GM21390 (cell line): ENCODE results near the gene CCDC185.
"Not testable (repeated sequence)": the region's sequence is repeated elsewhere in the genome, so short reads cannot be mapped to it uniquely, and the experiment has no call there.

Experiments
- ATAC-seq: cut with Tn5 transposase; IDR thresholded peaks from one replicate; pipeline ENCODE4 v1.9.1; 2021; ENCODE audit not compliant: unreplicated experiment

CCDC185 gene

DNA sequence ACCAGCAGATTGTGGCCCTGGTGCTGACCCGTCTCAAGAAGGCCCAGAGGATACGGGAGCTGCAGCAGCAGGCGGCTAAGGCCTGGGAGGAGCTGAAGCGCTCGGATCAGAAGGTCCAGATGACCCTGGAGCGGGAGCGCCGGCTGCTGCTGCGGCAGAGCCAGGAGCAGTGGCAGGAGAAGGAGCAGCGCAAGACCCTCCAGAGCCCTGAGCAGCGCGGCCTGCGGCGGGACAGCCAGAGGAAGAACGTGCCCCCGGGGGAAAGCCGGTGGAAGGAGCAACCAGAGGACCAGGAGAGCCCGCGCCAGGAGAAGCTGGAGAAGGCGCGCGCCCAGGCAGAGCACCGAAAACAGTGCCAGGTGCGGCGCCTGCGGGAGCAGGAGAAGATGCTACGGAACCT, 1.0 kb downstream of the CCDC185 start:
- ATAC-seq = no peak

DNA sequence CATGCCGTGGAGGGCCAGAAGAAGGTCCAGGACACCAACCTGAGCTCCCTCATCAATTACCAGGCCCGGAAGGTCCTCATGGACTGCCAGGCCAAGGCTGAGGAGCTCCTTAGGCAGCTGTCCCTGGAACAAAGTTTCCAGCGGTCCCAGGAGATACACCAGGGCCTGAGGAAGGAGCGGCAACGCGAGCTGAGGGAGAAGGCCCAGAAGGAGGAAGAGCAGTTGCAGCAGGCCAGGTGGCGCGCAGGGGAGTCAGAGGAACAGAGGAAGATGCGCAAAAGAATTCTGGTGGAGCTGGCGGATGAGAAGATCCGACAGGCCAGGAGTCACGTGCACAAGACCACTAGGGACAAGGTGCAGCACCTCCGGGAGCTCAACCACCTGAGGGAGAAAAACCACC, 1.5 kb downstream of the CCDC185 start:
- no peak for ATAC-seq

DNA sequence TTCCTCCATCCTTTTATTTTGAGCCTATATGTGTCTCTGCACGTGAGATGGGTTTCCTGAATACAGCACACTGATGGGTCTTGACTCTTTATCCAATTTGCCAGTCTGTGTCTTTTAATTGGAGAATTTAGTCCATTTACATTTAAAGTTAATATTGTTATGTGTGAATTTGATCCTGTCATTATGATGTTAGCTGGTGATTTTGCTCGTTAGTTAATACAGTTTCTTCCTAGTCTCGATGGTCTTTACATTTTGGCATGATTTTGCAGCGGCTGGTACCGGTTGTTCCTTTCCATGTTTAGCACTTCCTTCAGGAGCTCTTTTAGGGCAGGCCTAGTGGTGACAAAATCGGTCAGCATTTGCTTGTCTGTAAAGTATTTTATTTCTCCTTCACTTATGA, 6.2 kb downstream of the CCDC185 start:
- not testable (repeated sequence) for ATAC-seq

DNA sequence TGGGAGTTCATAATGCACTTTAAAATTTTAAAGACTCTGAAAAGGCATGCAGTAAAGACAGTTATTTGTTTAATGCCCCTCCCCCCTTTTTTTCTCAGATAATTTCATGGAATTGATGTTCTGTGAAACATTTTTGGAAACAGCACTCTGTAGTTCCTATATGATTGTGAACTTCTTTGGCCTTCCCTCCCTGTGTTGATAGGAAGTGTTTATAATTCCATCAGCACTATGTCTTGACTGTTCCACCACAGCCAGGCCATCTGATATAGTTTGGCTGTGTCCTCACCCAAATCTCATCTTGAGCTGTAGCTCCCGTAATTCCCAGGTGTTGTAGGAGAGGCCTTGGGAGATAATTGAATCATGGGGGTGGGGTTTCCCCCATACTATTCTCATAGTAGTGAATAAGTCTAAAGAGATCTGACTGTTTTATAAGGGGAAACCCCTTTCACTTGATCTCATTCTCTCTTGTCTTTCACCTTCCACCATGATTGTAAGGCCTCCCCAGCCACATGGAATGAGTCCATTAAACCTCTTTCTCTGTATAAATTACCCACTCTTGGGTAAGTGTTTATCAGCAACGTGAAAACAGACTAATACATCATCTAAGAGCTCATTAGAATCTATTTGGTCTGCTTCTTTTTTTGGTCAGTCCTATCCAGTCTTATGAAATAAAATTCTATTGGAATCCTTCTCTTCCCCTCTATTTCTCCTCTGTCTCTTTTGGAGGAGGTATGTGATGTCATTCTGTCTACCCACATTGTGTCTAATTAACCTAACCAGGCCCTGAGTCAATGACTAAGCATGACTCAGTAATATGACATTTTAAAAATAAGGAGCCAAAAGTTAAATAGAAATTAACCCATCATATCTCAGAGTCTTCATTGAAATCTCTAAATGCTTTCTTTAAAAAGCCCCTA, 8.9 kb downstream of the CCDC185 start:
- ATAC-seq = no peak

DNA sequence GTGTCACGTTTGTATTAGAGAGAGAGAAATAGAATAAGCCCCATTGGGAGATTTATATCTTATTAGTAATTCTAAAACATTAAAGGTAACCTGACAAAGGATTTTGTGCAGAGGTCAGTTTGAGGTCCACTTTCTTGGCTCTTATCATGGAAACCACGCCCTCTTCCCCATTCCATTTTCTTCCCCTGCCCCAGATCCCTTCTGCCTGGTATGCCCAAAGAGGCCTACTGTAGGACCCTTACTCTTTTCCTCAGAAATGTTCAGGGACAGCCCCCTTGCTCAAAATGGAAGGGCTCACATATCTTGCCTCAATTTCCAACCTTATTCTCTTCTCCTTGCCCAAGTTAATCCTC, 9.6 kb downstream of the CCDC185 start:
- ATAC-seq = no peak

DNA sequence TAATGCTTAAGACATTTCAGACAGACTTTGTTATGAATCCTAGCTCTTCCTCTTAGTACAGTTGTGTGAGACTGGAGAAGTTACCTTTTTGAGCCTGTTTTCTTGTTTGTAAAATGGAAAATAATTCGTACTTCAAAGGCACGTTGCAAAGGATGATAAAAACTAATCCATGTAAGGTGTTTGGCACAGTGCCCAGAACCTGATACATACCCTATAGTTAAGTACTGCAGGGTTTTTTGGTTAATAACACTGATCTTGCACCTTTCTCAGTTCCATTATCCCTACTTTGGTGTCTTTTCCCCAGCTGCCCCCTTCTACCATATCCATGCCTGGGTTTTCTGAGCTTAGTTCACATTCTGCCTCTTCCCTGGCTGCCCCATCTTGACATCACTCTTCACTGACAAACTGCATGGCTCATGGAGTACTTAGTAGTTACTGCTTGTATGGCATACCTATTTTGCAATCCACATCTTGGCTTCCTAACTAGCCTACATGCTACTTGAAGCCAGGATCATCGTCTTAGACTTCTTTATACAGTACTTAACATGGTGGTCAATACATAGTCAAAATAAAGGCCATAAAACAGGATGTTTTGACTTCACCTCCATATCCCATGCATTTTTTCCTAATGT, 10.1 kb downstream of the CCDC185 start:
- no peak for ATAC-seq

DNA sequence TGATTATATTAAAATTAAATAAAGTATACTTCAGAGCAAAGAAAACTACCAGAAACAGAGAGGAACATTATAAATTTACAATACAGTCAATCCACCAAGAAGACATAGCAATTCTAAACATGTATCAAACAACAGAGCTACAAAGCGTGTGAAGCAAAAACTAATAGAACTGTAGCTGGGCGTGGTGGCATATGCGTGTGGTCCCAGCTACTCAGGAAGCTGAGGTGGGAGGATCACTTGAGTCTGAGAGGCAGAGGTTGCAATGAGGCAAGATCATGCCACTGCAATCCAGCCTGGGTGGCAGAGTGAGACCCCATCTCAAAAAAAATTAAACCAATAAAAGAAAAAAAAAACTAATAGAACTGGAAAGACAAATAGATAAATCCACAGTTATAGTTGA, 12.3 kb downstream of the CCDC185 start:
- ATAC-seq = no peak

DNA sequence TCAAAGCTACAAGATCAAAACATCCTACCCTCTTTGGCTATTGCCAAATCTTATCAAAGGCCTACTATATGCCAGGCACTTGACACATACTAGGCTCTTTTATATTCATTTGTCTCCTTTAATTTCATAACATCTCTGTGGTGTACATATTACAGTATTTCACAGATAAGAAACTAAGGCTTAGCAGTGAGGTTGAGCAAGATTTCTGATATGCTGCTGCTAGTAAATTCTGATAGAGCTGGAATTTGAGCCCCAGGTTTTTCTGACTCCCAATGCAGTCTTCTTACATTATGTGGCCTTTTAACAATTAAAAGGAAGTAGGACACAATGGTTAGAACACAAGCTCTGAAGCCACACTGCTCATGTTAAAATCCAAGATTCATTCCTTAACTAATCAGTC, 16.8 kb downstream of the CCDC185 start:
- no peak for ATAC-seq

DNA sequence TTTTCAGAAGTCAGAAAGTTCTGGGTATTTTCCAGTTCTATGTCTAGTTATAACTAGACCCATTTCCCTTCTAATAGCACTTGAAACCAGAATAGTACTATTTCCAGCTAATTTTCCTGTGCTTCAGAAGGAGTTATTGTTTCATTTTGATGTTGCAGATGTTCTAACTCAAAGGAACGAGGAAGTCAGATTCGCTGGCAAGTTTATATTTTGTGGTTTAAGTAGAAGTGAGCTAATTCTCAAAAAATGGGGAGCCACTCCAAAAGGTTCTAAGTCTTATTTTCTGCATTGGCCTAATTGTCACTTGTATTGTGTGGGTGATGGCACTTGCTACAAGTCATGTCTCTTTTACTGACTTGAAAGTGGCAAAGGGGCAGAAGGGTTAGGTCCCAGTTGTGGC, 18.1 kb downstream of the CCDC185 start:
- no peak for ATAC-seq

DNA sequence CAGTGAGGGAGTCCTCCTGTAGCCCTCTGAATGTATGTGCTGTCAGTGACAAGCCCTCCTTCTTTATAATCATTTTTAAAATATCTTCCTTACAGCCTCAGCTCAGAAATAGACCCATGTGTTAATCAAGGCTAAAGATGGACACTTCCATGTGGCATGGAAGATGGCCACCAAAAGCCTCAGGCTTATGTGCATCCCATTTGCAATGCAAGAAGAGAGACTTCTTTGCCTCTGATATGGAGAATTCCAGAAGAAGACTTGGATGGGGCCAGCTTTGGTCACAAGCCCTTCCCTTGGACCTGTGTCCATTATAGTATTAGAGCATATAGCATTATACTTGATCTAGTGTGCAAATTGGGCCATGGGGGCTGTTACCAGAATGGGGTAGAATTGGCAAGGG, 18.5 kb downstream of the CCDC185 start:
- ATAC-seq = no peak

DNA sequence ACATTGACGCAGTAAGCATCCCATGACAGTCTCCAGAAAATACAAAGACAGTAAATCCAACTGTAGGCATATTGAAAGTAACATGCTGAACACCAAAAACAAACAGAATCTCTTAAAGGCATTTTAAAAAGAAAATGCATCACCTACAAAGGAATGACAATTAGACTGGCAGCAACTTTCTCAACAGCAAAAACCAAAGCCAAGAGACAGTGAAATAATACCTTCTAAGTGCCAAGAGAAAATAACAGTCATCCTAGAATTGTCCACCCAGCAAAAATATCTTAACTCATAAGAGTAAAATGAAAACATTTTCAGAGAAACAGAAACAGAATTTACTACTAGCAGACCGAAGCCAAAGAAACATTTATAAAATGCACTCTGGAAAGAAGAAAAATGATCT, 20.0 kb downstream of the CCDC185 start:
- ATAC-seq = no peak

DNA sequence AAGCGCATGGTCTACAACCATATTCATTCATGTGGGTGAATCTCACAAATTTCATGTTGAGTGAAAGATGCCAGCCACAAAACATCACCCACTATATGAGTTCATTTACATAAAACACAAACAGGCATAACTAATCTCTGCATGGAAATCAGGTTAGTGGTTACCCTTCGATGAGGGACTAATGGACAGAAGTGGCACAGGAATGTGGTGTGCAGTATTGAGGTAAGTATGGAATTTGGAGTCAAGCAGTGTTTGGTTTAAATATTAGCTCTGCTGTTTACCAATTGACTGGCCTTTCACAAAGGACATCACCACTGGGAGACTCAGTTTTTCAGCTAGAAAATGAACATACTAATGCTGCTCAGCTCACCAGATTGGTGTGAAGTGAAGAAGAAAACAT, 24.2 kb downstream of the CCDC185 start:
- ATAC-seq = no peak

DNA sequence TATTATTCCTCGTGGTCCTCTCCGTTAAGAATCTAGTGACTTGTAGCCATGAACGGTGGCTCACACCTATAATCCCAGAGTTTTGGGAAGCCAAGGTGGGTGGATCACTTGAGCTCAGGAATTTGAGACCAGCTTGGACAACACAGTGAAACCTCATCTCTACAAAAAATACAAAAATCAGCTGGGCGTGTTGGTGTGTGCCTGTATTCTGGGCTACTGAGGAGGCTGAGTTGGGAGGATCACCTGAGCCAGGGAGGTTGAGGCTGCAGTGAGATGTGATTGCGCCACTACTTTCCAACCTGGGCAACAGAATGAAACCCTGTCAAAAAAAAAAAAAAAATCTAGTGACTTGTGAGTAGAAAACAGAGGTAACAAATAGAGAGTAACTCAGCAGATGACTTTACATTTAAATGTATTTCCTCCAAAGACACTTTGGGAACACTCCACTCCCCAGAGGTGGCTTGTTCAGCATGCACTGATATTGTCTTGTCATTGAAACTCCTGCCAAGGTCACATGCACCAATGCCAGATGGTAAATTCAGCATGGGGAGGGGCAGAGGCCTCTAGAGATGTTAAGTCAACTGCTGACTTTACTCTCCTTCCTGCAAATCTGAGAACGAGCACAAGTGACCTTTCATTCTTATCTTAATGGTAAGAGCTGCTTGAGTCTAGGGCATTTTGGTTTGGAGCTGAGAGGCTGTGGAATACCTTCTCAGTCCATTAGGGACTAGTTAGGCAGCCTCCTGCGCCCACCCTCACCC, 24.9 kb downstream of the CCDC185 start:
- ATAC-seq = no peak

DNA sequence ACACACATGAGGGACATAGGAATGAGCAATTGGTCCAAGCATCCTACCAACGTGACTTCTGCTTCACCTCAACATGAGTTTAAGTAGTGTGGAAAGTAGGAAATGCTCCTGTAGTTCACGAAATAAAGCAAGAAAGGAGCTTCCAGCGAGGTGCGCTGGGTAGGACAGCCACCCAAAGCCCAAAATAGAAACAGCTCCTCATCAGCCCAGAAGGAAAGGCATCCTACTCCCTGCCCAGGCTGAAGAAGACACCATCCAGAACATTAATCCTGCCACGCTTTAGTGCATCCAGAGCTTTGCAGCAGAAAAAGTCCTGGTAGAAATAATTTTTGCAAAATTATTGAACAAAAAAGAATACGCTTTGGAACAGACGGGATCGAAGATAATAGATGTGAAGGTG, 25.9 kb downstream of the CCDC185 start:
- ATAC-seq = no peak

DNA sequence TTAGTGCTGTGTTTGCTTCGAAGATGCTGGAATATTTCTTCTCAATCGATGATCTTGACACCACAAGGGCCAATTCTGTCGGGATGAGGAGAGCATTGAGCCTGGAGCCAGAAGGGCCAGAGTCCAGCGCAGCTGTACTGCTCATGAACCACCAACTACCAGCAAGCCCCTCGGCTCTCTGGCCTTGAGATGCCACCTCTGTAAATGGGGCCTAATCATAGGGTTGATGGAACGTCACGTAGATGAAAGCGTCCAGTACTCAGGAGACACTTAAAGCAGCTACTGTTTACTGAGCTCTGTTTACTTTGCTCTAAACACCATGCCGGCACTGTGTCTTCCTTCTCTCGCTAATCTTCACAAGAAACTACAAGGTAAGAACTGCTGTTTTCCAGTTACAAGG, 26.3 kb downstream of the CCDC185 start:
- ATAC-seq = no peak

DNA sequence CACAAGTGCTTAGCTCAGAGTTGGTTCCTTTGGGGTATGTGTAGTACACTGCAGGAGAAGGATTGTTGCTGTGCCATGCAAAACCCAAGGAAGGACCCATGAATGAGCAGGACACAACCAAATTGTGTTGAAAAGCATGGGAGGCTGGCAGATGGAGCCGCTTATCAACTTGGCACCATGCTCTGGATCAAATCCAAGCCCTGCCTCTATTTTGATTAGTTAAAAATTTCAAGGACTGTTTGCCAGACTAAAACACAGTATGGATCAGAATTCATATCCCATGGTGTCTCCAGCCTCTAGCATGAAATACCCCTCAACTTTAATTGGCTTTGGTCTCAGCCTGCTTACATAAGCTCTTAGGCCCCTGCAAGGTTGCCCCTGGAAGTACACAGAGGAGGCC, 27.8 kb downstream of the CCDC185 start:
- ATAC-seq = no peak

DNA sequence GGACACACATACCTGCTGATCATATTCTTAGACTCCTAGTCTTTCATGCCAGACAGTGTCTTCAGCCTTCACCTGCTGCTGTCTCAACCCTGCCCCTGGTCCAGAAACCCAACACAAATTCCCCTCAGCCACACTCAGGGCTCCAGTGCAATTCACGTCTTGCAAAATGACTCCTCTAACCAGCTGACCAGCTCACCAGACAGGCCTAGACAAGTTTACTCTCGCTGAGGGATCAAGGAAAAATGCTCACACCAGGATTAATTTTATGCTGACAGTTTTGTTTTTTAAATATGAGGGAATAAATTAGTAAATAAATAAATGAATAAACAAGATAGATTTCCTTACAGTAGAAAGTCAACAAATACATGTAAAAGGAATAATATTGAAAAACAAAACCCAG, 28.5 kb downstream of the CCDC185 start:
- no peak for ATAC-seq

DNA sequence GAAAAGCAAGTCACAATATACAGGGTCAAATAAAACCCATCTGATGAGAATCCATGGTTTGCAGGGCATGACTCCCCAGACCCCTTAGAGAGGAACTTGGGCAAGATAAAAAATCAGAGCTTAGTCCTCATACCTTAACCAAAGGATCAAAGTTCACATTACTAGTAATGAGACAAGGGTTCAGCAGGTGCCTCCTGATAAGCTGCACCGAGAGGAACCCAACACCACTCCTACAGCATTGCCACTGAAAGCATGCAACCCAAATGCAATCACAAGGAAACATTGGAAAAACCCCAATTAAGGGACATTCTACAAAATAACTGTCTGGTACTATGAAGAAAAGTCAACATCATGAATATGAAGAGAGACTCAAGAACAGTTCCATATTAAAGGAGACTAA, 29.7 kb downstream of the CCDC185 start:
- no peak for ATAC-seq

DNA sequence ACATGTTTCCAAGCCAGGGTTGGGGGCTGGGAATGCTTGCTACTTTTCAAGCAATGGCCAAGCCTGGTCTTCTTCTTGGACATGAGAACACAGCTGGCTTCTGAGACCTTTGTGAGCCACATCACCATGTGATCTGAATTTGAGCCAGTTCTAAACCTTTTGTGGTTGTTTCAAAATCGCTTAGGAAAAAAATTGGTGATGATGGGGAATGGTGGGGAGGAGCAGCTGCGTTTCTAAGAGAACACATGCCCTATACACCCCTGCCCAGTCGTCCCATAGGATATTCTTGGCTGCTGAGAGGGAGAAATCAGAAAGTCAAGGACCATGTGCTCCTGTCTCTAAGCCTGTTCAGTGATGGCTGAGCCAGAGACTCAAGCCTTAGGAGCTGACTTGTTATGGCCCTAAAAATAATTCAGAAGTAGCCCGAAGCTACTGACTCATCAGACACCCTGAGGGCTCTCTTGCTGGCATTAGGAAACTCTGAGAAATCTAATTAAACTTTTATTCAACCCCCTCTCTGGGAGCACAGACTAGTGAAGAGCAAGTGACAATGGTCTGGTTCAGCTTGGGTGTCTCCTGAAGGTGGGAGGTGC, 30.5 kb downstream of the CCDC185 start:
- no peak for ATAC-seq

DNA sequence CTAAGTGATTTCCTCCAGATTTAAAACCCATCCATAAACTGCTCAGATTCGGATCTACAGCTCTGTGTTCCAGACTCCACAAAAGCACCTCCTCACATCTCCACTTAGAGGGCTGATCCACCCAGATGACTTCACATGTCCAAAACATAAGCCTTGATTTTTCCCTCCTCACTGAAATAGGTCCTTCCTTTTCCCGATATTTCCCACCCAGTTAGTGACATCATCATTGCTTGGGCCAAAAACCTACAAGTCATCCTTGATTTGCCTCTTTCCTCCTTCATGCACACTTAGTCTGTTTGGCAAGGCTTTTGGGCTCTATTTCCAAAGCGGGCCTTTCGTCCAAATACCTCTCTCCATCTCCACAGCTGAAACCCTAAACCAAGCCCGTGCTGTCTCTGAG, 32.3 kb downstream of the CCDC185 start:
- ATAC-seq = no peak

DNA sequence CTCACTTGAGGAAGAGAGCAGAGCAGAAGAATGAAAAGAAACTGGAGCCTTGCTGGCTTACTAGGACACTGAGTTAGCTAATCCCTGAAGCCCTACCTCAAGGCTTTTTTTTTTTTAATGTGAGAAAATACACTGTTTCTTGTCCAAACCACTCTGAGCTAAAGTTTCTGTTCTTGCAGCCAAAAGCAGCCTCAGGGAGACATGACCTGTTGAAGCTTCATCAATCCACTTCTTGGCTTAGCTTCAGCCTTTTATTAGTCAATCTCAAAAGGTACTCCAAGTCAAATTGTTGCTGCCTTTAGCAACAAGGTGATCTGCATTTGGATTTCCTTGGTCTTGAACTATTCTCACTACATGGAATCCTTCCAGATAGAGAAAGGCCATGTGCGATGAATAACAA, 33.7 kb downstream of the CCDC185 start:
- ATAC-seq = no peak

DNA sequence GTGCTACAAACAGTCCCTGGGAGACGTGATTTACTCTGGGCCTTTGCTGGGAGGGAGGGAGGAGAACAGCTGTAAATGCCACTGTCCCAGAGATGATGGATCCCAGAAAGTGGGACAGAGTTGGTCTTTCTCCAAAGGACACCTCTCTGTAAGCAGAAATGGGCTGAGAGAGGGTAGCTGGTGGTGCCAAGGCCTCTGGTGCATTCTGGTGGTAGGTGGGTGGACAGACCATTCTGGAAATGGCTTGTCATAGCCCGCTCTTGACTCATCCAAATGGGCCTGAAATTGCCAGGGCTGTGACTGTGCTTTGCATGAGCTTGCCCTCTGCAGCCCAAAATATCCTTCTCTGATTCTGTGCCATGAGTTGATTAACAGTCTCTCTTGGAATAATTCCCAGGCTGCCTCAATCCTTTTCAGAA, 36.1 kb downstream of the CCDC185 start:
- ATAC-seq = no peak
